HG03571 (cell line): ENCODE results near the gene FBRS.
"Not testable (repeated sequence)": the region's sequence is repeated elsewhere in the genome, so short reads cannot be mapped to it uniquely, and the experiment has no call there.

ENCODE experiments used
- ATAC-seq: cut with Tn5 transposase; IDR thresholded peaks from one replicate; pipeline ENCODE4 v1.9.1; 2021; ENCODE audit not compliant: unreplicated experiment

Gene FBRS

GRCh38 chr16:30663820-30664219 is 5.6 kb downstream of the FBRS start:
- ATAC-seq = no peak

GRCh38 chr16:30664616-30665109 is 6.4 kb downstream of the FBRS start:
- no peak for ATAC-seq

GRCh38 chr16:30665155-30665829 is 7.1 kb downstream of the FBRS start:
- ATAC-seq = no peak

DNA sequence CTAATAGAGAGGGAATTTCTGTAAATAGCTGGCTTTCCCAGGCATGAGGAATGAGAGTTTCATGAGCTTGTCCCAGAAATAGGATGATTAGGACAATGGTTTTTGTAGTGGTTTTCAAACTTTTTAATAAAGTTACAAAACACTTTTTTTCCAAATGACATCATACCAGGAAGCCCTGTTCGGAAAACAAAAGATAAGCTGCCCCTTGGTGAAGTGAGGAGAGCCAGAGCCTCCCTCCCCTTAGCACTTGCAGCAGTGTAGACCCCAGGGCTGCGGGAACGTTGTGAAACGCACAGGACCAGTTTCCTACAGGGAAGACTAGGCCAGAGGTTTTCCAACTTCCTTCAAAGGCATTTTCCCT is 7.6 kb downstream of the FBRS start:
- no peak for ATAC-seq

GRCh38 chr16:30666681-30667080 is 8.4 kb downstream of the FBRS start:
- no peak for ATAC-seq

- no peak for ATAC-seq
Measured at GRCh38 chr16:30667361-30667905, 9.2 kb downstream of the FBRS start.

DNA sequence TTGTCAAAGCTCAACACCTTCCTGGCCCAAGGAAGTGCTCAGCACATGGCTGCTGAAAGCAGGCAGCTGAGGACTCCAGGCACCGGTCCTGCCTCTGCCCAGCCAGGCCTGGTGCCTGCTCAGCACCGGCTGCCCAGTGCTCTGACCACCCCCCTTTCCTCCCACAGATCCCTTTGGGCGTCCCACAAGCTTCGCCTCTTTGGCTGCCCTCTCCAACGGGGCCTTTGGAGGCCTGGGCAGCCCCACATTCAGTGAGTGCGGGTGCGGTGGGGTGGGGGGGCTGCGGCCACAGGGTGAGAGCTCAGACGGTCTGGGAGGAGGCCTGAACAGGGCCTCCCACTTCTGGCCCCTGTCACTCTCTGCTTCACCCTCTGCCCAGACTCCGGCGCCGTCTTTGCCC is 10.2 kb downstream of the FBRS start:
- ATAC-seq = no peak

DNA sequence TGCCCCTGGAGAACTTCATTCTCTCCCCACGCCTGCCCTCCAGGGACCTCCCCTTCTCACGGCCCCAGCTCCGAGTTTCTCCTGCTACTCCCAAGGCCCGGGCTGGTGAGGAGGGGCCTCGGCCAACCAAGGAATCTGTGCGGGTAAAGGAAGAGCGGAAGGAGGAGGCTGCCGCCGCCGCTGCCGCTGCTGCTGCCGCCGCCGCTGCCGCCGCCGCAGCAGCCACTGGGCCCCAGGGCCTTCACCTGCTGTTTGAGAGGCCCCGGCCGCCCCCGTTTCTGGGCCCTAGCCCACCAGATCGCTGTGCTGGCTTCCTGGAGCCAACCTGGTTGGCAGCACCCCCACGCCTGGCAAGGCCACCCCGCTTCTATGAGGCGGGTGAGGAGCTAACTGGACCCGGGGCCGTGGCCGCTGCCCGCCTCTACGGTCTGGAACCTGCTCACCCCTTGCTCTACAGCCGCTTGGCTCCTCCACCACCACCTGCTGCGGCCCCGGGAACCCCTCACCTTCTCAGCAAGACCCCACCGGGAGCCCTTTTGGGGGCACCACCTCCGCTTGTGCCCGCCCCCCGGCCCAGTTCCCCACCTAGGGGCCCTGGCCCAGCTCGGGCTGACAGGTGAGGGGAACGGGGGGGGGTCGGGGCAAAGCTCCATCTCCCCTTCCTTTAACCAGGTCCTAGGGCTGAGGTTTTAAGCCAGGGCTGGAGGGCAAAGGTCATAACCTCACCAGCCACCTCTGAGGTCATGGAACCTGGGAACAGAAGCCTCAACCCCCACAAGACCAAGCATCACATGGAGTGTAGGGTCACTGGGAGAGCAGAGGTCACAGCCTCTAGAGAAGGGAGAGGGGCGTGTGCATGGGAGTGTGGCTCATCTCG is 11.0 kb downstream of the FBRS start:
- no peak for ATAC-seq

DNA sequence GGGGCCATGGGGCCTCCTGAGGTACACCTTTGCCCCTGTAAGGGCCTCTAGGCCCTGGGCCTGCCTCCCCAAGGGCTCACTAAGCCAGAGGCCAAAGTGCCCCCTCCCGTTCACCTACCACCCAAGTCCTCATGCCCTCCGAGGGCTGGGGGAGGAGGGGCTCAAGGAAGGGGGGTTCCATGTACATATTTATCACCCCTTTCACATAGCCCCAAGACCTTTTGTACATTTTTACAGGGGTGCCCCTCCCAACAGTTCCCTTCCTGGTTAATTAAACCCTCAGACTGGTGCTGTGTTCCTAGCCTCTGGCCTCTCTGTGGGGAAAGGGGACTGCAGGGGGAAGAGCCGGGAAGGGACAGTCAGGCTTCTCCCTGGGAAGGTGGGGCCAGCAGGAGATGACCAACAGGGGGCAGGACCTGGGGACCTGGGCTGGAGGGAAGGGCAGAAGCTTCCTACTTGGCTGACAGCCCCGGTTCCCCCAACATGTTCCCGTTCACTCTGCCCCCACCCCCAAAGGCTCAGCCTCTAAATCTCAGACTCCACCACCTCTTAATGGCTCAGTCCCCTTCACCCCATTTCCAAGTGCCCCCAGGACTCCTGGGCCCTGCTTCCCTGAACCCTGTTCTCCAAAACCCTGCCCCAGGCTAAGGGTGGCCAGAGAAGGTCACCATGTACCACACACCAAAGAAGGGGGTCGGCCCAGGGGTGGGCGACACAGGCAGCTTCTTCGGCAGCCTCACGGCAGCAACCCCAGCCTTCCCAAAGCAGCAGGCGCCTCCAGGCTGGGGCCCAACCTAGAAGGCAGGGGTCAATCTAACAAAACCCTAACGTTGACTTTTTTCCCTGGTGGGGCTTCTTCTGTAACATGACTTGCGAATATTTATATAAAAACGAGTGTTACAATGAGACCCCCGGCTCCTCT is 11.9 kb downstream of the FBRS start:
- ATAC-seq = no peak

DNA sequence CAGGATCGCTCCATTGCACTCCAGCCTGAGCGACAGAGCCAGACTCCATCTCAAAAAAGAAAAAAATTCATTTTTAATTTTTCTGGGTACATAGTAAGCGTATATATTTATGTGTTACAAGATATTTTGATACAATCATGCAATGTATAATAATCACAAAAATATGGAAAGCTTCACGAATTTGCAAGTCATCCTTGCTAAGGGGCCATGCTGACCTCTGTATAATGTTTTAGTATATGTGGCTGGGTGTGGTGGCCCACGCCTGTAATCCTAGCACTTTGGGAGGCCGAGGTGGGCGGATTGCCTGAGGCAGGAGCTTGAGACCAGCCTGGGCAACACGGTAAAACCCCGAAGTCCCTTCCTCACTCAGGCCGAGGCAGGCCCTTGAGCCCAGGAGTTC is 16.9 kb downstream of the FBRS start:
- no peak for ATAC-seq

DNA sequence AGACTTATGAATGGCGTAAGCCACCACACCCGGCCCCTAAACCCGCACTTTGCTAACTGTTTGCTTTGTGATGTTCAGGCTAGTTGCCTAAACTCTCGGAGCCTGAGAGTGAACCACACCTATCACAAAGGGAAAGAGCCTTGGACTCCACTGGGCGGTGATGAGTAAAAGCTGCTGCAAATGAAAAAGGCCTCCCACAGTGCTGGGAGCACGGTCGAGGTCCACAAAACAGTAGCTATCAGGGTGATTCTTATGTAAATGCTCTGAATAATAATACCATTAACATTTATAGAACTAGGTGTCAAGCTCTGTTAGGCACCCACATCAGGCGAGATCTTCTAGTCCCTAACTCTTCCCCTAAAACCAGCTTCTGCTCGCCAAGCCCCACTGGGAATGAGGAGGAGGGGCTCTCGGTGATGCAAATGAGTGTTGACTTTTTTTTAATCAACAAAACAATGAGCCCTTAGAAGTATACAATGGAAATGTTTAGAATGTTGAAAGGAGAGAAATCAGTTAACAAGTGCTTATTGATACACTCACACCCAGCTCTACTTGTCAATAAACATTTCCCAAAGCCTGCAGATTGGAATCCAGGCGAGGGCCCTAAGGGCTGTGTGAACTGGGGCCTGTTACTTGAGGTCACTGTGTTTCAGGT is 19.8 kb downstream of the FBRS start:
- no peak for ATAC-seq

- ATAC-seq = no peak
Measured at GRCh38 chr16:30678586-30678970, 20.3 kb downstream of the FBRS start.

DNA sequence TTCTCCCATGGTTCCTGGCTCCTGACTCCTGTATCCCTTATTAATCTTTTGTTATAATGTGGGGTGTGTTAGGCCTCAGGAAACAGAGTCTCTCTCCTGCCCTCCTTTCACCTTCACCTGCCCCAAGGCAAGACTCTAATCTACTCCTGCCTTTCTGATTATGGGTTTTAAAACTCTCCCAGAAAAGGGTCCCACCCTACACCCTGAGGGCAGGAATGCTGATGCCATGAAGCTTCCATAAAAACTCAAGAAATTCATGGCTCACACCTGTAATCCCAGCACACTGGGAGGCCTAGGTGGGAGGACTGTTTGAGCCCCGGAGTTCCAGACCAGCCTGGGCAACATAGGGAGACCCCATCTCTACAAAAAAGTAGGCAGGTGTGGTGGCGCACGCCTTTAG is 22.1 kb downstream of the FBRS start:
- ATAC-seq = no peak

DNA sequence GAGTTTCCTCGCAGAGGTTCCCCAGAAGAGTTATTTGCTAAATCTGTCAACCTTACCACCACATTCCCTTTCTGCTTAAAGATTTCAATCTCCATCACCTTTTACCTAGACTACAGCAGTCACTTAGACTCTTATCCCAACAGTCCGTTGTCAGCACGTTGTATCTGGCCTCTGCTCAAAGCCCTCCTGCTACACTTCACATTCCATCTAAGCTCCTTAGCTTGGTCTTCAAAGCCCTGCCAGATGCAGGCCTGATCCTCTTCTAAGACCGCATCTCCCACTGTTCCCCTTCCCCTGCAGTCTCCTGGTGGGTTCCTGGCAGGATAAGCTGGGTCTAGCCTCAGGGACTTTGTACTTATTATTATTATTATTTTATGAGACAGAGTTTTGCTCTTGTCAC is 30.5 kb downstream of the FBRS start:
- ATAC-seq = no peak

DNA sequence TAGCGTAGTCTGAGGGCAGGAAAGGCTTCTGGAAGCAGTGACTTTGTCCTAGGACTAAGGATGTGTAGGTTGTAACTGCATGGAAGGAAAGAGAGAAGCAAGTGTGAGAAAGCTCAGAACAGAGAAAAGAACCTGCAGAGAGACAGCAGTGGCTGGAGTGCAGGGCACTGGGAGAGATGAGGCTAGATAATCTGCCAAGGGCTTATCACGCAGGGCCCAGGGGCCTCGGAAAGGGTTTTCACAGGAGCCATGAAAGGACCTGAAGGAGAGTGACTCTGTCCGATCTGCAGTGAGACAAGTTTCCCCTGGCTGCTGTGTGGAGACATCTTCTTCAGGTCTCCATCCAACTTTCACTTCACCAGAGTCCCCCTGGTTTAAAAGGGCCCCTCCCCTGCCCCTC is 33.7 kb downstream of the FBRS start:
- no peak for ATAC-seq

DNA sequence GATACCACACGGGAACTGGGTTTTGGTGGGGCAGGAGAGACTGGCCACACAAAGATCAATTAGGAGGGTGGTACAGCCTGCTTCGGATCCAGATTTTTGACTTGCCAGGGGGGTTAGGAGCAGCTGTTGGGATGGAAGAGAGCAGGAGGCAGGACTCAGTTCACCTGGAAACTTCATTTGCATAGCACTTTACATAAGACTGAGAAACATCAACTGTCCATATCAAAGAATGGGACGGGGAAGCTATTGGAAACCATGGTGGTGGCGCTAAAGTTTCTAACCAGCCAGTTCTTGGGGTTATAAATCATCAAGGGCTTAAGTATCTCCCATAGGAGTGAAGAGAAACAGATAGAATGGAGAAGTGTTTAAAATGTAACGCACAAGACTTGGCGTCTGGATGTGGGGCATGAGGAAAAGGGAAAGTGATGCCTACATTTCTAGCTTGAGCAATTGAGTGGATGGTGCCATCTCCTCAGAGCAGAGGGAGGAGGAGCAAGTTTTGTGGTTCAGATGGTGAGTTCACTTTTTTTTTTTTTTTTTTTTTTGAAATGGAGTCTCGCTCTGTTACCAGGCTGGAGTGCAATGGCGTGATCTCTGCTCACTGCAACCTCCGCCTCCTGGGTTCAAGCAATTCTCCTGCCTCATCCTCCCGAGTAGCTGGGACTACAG is 34.3 kb downstream of the FBRS start:
- ATAC-seq = no peak

DNA sequence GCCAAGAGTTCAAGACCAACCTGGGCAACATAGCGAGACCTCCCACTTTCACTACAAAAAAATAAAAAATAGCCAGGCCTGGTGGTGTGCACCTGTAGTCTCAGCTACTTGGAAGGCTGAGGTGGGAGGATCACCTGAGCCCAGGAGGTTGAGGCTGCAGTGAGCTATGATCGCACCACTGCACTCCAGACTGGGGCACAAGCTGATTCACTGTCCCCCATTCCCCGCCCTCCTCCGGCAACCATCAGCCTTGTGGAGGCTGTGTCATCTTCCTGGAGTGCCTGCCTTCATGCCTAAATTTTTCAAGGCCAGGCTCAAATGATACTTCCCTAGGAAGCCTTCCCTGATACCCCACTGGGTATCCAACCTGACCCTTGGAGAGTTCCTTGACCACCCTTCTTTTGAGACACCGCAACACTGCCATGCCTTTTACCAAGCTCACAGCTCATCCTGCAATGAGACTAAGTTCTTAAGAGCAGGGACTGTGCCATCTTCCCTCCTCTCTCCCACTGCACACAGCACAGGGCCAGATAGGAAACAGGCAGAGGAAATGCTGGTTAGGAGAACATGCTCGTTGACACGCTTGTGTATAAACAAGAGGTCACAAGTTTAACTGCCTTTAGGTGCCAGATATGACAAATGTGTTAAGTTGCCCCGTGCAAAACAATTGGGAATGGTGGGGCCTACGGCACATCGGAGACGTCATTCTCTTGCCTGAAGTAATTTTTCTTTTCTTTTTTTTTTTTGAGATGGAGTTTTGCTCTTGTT is 36.9 kb downstream of the FBRS start:
- no peak for ATAC-seq

GRCh38 chr16:30696646-30697045 is 38.4 kb downstream of the FBRS start:
- ATAC-seq = not testable (repeated sequence)
